Activated CD8-positive, alpha-beta T cell treated with anti-CD3 and anti-CD28 coated beads for 36 hours (primary cell): ENCODE results near the gene DRAP1. TPM values are rescaled to one million over a fixed set of nuclear protein-coding genes. Genes with fewer than 3 reads are reported as not detected.

ENCODE experiments used
- ATAC-seq: fragments of 200-7000 bp; cut with Tn5 transposase; one replicate; pipeline ENCODE4 v1.10.0; 2021; ENCODE audit warnings: mild to moderate bottlenecking, moderate library complexity
- CTCF ChIA-PET: fragments of 350-600 bp; sonication (Branson Sonifier 250); formaldehyde crosslinking; loops from one replicate; lab custom pipeline; 2021; ENCODE audit warnings: antibody characterized with exemption; lab: Charles Lee
- POLR2A ChIA-PET: fragments of 350-600 bp; sonication (Branson Sonifier 250); formaldehyde crosslinking; loops from one replicate; lab custom pipeline; 2021; ENCODE audit warnings: antibody characterized with exemption; lab: Charles Lee
- DNase-seq: peaks from one replicate; pipeline ENCODE4 v3.0.0-alpha.2; 2020
- H3K27ac Mint-ChIP-seq: one replicate; pipeline ENCODE4 v1.8.0; 2021; ENCODE audit warnings: mild to moderate bottlenecking, mixed read lengths
- H3K27me3 Mint-ChIP-seq: one replicate; pipeline ENCODE4 v1.8.0; 2021; ENCODE audit warnings: mixed read lengths
- H3K36me3 Mint-ChIP-seq: one replicate; pipeline ENCODE4 v1.8.0; 2021; ENCODE audit warnings: low read depth, mixed read lengths
- H3K4me1 Mint-ChIP-seq: one replicate; pipeline ENCODE4 v1.8.0; 2021; ENCODE audit warnings: low read depth, mixed read lengths
- H3K4me3 Mint-ChIP-seq: one replicate; pipeline ENCODE4 v1.8.0; 2021; ENCODE audit warnings: mild to moderate bottlenecking, moderate library complexity, mixed read lengths
- H3K9me3 Mint-ChIP-seq: one replicate; pipeline ENCODE4 v1.8.0; 2021; ENCODE audit warnings: mixed read lengths
- CTCF ChIP-seq: fragments of 200-600 bp; IDR thresholded peaks from one replicate; pipeline ENCODE4 v1.8.0; 2022; ENCODE audit warnings: antibody characterized with exemption, mild to moderate bottlenecking
- intact Hi-C: fragments of 100-400 bp; cut with micrococcal nuclease; formaldehyde crosslinking; loops from one replicate; pipeline ENCODE4 v1.10.0; 2022
- total RNA-seq, 2 experiments: library from RNA; stranded (reverse); gene quantifications; one replicate each; pipeline ENCODE4 v1.2.3, GENCODE V29; 2021

Gene DRAP1
- total RNA-seq, 2 experiments from 2014 or later, result 135 TPM

GRCh38 chr11:65927904-65928397 lies 8.7 kb downstream of the DRAP1 start:
- H3K27me3 Mint-ChIP-seq, result no peaks in the 10 kb centered on the region
- H3K4me3 Mint-ChIP-seq, result peak overlapping the region; percentile 71
- TF ChIP-seq CTCF, result no peak
- ATAC-seq (peak; percentile 88), DNase-seq (peak; percentile 93)
- ChIA-PET POLR2A (interaction anchor here (0.6 to 2.1 kb wide), 13 partner anchors 10 to 340 kb away, joined by 3 to 8 read pairs (median 3); partner anchors contain the start of genes C11orf68, CCDC85B, FIBP and FOSL1), CTCF (interaction anchor here (1.1 to 2.9 kb wide), 4 partner anchors 38 to 70 kb away, joined by 3 to 13 read pairs (median 7); partner anchors contain the start of gene CCDC85B)
- intact Hi-C loops, result loop anchor here (5.0 kb wide), 1 partner anchor 41 kb away; the partner anchor contains the start of gene FIBP
- no peaks in the 10 kb centered on the region for H3K9me3 Mint-ChIP-seq
- no peaks in the 10 kb centered on the region for H3K36me3 Mint-ChIP-seq
- H3K4me1 Mint-ChIP-seq, result peaks cover 43% of the 10 kb centered on the region
- peak overlapping the region; percentile 93 for H3K27ac Mint-ChIP-seq

GRCh38 chr11:65928667-65929066 lies 9.4 kb downstream of the DRAP1 start:
- POLR2A ChIA-PET, result interaction anchor here (0.6 to 2.1 kb wide), 8 partner anchors 9 to 40 kb away, joined by 3 to 8 read pairs (median 4); partner anchors contain the start of genes CCDC85B, FIBP and FOSL1
- no peak for TF ChIP-seq CTCF
- no peaks in the 10 kb centered on the region for H3K9me3 Mint-ChIP-seq
- peak overlapping the region; percentile 71 for H3K4me3 Mint-ChIP-seq
- H3K36me3 Mint-ChIP-seq, result no peaks in the 10 kb centered on the region
- peak overlapping the region; percentile 93 for H3K27ac Mint-ChIP-seq
- H3K27me3 Mint-ChIP-seq, result no peaks in the 10 kb centered on the region
- intact Hi-C loops, result loop anchor here (5.0 kb wide), 1 partner anchor 41 kb away; the partner anchor contains the start of gene FIBP
- ATAC-seq, result no peak
- no peak for DNase-seq
- H3K4me1 Mint-ChIP-seq, result peaks cover 43% of the 10 kb centered on the region
- CTCF ChIA-PET, result interaction anchor here (0.7 to 1.5 kb wide), 4 partner anchors 39 to 70 kb away, joined by 3 to 11 read pairs (median 3); partner anchors contain the start of gene CCDC85B

GRCh38 chr11:65931773-65932557 lies 12.7 kb downstream of the DRAP1 start:
- intact Hi-C loops, result no loop called here
- Mint-ChIP-seq H3K9me3 (no peaks in the 10 kb centered on the region), H3K27ac (peak overlapping the region; percentile 77), H3K36me3 (no peaks in the 10 kb centered on the region), H3K27me3 (no peaks in the 10 kb centered on the region), H3K4me3 (no peak overlapping the region), H3K4me1 (peaks cover 42% of the 10 kb centered on the region)
- no peak for ATAC-seq
- TF ChIP-seq CTCF, result no peak
- DNase-seq, result peak; percentile 50
- ChIA-PET CTCF (interaction anchor here (0.9 to 3.2 kb wide), 12 partner anchors 11 to 152 kb away, joined by 3 to 15 read pairs (median 4); partner anchors contain the start of genes CCDC85B, FIBP and FOSL1), POLR2A (interaction anchor here (0.6 to 1.5 kb wide), 4 partner anchors 32 to 79 kb away, joined by 3 to 5 read pairs (median 3); partner anchors contain the start of genes FIBP and FOSL1)

GRCh38 chr11:65932558-65932919 lies 13.3 kb downstream of the DRAP1 start:
- TF ChIP-seq CTCF, result peak; percentile 55
- intact Hi-C loops, result no loop called here
- Mint-ChIP-seq H3K4me3 (no peak overlapping the region), H3K4me1 (peaks cover 38% of the 10 kb centered on the region), H3K27me3 (no peaks in the 10 kb centered on the region), H3K36me3 (no peaks in the 10 kb centered on the region), H3K27ac (no peak overlapping the region), H3K9me3 (no peaks in the 10 kb centered on the region)
- ATAC-seq (no peak), DNase-seq (no peak)
- ChIA-PET POLR2A (interaction anchor here (0.7 to 1.5 kb wide), 3 partner anchors 37 to 44 kb away, joined by 3 read pairs; partner anchors contain the start of genes CCDC85B and FIBP), CTCF (interaction anchor here (0.7 to 3.2 kb wide), 14 partner anchors 10 to 153 kb away, joined by 3 to 15 read pairs (median 4); partner anchors contain the start of genes CCDC85B, FIBP and FOSL1)
